Upper lobe of left lung (tissue), 6 donors: ENCODE results near the gene HOXA6. TPM values are rescaled to one million over a fixed set of nuclear protein-coding genes. Genes with fewer than 3 reads are reported as not detected.
A peak's percentile ranks its signal among the peaks of the same experiment; 100 is the strongest.

Source experiments
- ATAC-seq, 2 donors: fragments of 200-7000 bp; cut with Tn5 transposase; one replicate each; pipeline ENCODE4 v1.9.1; 2022; ENCODE audit warnings: mild to moderate bottlenecking in 2 of 2, moderate library complexity in 2 of 2; ENCODE audit not compliant: low FRiP score in 2 of 2
- DNase-seq, 2 donors: peaks; one replicate each; pipeline ENCODE4 v3.0.0-alpha.2; 2019 to 2020
- H3K27ac ChIP-seq, 4 donors: fragments of 200-600 bp; sonication (generic); one replicate each; pipeline ENCODE4 v1.5.1; 2016 to 2019
- H3K27me3 ChIP-seq, 4 donors: fragments of 200-600 bp; sonication (generic); one replicate each; pipeline ENCODE4 v1.5.1; 2017 to 2019
- H3K36me3 ChIP-seq, 4 donors: fragments of 200-600 bp; sonication (generic); one replicate each; pipeline ENCODE4 v1.5.1; 2016 to 2019
- H3K4me1 ChIP-seq, 4 donors: fragments of 200-600 bp; sonication (generic); one replicate each; pipeline ENCODE4 v1.5.1; 2018 to 2019
- H3K4me3 ChIP-seq, 4 donors: fragments of 200-600 bp; sonication (generic); one replicate each; pipeline ENCODE4 v1.5.1; 2017 to 2019; ENCODE audit warnings: mild to moderate bottlenecking in 2 of 4, moderate library complexity in 1 of 4
- H3K9me3 ChIP-seq, 4 donors: fragments of 200-600 bp; sonication (generic); one replicate each; pipeline ENCODE4 v1.5.1; 2018 to 2019
- CTCF ChIP-seq, 6 experiments: fragments of 450-650 bp in 4 of 6; fragments of 200-600 bp in 2 of 6; sonication (generic) in 2 of 6; IDR thresholded peaks; one replicate each; pipeline ENCODE4 v1.5.1; 2016 to 2019; ENCODE audit warnings: antibody characterized with exemption in 6 of 6
- EP300 ChIP-seq, 4 donors: sonication (generic); formaldehyde crosslinking; IDR thresholded peaks; one replicate each; pipeline ENCODE4 v1.5.1; 2017; ENCODE audit warnings: antibody characterized with exemption in 4 of 4, control low read depth in 2 of 4
- POLR2A ChIP-seq, 4 donors: fragments of 450-650 bp; IDR thresholded peaks; one replicate each; pipeline ENCODE4 v1.5.1; 2016 to 2017; ENCODE audit warnings: antibody characterized with exemption in 4 of 4, mild to moderate bottlenecking in 2 of 4
- POLR2AphosphoS5 ChIP-seq, 2 donors: sonication (generic); formaldehyde crosslinking; IDR thresholded peaks; one replicate each; pipeline ENCODE4 v1.5.1; 2017; ENCODE audit warnings: antibody characterized with exemption in 2 of 2
- WGBS, 2 donors: methylation state at CpG; one replicate each; pipeline ENCODE4 v1.1.5; 2017 to 2018; 5-methylcytosine and 5-hydroxymethylcytosine counted together
- total RNA-seq, 6 donors: library from RNA; depleted of rRNA in 4 of 6; stranded (reverse); fragments of >200 nt in 4 of 6; gene quantifications; one replicate each; pipeline versions ENCODE4 v1.1.0 to v1.2.1, GENCODE V29; 2016 to 2021
- donor health status: DM: no; HTN: no; CAD: no; lungs with moderate emphysema.
- donor health status: DM: no; HTN: yes; CAD: no; lungs with severe emphysema.

HOXA6 gene
- total RNA-seq, 6 donors from 2014 or later, result 0.61 to 8.4 (median 4.0) TPM; not detected in 1

GRCh38 chr7:27164367-27165088 lies 17.0 kb upstream of the HOXA6 start:
- Histone ChIP-seq H3K9me3 (peaks cover 0 to 5% (median 0%) of the 10 kb centered on the region in 4 donors), H3K36me3 (no peaks in the 10 kb centered on the region), H3K4me3 (peak overlapping the region in 3 of 4 donors; percentile 35 to 49 (median 48)), H3K27me3 (peaks cover 2 to 70% (median 44%) of the 10 kb centered on the region in 4 donors), H3K27ac (peak overlapping the region in 1 of 4 donors; percentile 9), H3K4me1 (peaks cover 7 to 59% (median 48%) of the 10 kb centered on the region in 4 donors)
- ATAC-seq (no peak), DNase-seq (peak in 1 of 2 donors; percentile 82)
- TF ChIP-seq POLR2AphosphoS5 (IDR thresholded peaks at IDR 0.05) (no peak), POLR2A (IDR thresholded peaks at IDR 0.05) (no peak), EP300 (IDR thresholded peaks at IDR 0.05) (no peak), CTCF (IDR thresholded peaks at IDR 0.05) (no peak)
- WGBS, 2 donors, result 15 to 17% methylated on average over 29 to 47 of the region's 47 CpGs

GRCh38 chr7:27164045-27164366 lies 16.4 kb upstream of the HOXA6 start:
- DNase-seq (no peak), ATAC-seq (no peak)
- WGBS, 2 donors, result 40 to 44% methylated on average over 12 of the region's 12 CpGs
- Histone ChIP-seq H3K27me3 (peaks cover 2 to 68% (median 40%) of the 10 kb centered on the region in 4 donors), H3K4me1 (peaks cover 7 to 56% (median 45%) of the 10 kb centered on the region in 4 donors), H3K36me3 (no peaks in the 10 kb centered on the region), H3K9me3 (peaks cover 0 to 5% (median 0%) of the 10 kb centered on the region in 4 donors), H3K4me3 (peak overlapping the region in 3 of 4 donors; percentile 35 to 49 (median 48)), H3K27ac (no peak overlapping the region)
- TF ChIP-seq CTCF (IDR thresholded peaks at IDR 0.05) (no peak), EP300 (IDR thresholded peaks at IDR 0.05) (no peak), POLR2A (IDR thresholded peaks at IDR 0.05) (no peak), POLR2AphosphoS5 (IDR thresholded peaks at IDR 0.05) (no peak)

DNA sequence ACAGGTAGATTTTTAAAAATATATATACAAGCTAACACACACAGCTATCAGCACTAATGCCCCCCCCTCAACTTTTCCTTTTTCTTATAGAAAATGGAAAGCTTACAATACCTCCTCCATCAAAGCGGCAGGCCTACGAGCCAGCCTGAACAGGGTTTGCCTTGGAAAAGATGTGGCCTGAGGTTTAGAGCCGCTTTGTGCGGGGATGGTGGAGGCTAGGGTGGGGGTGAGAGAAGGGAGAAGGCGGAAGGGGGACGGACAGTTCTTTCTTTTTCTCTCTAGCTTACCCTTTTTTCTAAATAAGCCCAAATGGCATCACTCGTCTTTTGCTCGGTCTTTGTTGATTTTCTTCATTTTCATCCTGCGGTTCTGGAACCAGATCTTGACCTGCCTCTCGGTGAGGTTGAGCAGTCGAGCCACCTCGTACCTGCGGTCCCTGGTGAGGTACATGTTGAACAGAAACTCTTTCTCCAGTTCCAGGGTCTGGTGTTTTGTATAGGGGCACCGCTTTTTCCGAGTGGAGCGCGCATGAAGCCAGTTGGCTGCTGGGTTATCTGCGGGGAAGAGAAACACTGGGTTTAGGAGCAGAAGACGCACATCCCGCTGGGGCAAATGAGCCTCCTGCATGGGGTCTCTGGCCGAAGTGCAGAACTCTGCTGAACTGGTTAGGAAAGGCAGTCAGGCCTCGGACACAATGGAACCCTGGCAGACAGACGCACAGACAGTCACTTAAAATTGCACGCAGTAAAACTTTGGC lies 15.9 kb upstream of the HOXA6 start:
- H3K27me3 ChIP-seq, result peaks cover 2 to 68% (median 37%) of the 10 kb centered on the region in 4 donors
- no peaks in the 10 kb centered on the region for H3K36me3 ChIP-seq
- H3K9me3 ChIP-seq, result peaks cover 0 to 5% (median 0%) of the 10 kb centered on the region in 4 donors
- H3K4me1 ChIP-seq, result peaks cover 7 to 56% (median 45%) of the 10 kb centered on the region in 4 donors
- DNase-seq, result no peak
- H3K4me3 ChIP-seq, result peak overlapping the region in 2 of 4 donors; percentile 48 to 49
- TF ChIP-seq POLR2A (IDR thresholded peaks at IDR 0.05), result no peak
- TF ChIP-seq EP300 (IDR thresholded peaks at IDR 0.05), result no peak
- no peak for TF ChIP-seq POLR2AphosphoS5 (IDR thresholded peaks at IDR 0.05)
- no peak for TF ChIP-seq CTCF (IDR thresholded peaks at IDR 0.05)
- no peak overlapping the region for H3K27ac ChIP-seq
- WGBS, 2 donors, result 54 to 63% methylated on average over 23 to 24 of the region's 24 CpGs
- no peak for ATAC-seq

DNA sequence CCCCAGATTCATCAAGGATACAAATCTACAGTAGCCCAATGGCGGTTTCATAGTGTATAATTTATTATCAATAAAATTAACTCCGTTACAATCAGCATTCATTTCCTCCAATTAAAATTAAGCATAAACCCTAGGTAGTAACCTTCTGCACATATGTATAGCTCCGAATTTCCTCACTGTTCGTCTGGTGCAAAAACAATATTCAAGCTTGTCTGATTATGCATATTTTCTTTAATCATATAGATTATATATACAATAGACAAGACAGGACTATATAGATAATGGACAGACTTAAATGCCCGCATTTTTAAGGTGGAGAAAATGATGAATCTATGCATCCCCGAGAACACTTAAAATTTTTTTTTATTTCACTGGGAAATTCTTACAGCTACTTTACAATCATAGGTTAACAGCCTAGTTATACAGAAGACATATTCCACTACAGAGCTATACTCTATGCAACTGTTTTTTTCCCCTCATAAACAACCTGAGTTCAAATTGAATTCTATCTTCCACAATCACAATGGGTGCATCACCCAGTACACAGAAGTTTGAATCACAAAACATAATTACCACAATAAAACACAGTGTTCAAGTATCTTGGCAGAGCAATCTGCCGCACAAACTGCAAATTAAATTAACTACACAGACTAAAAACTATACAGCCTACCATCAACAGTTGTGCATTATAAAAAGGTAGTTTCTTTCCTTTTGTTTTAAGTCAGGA lies 15.2 kb upstream of the HOXA6 start:
- WGBS, 2 donors, result 63 to 70% methylated on average over 7 of the region's 7 CpGs
- Histone ChIP-seq H3K27ac (no peak overlapping the region), H3K4me3 (no peak overlapping the region)

More for the DNA sequence above, 15.2 kb upstream of the HOXA6 start:
- Histone ChIP-seq H3K36me3 (no peaks in the 10 kb centered on the region), H3K9me3 (peaks cover 0 to 5% (median 0%) of the 10 kb centered on the region in 4 donors), H3K27me3 (peaks cover 2 to 66% (median 35%) of the 10 kb centered on the region in 4 donors), H3K4me1 (peaks cover 7 to 56% (median 45%) of the 10 kb centered on the region in 4 donors)
- no peak for DNase-seq
- TF ChIP-seq POLR2A (IDR thresholded peaks at IDR 0.05) (no peak), POLR2AphosphoS5 (IDR thresholded peaks at IDR 0.05) (no peak), EP300 (IDR thresholded peaks at IDR 0.05) (no peak), CTCF (IDR thresholded peaks at IDR 0.05) (no peak)
- no peak for ATAC-seq
